HG03064 (cell line): ENCODE measurements around the gene RPS6KA5.
"Not testable (repeated sequence)": the region's sequence is repeated elsewhere in the genome, so short reads cannot be mapped to it uniquely, and the experiment has no call there.

Experiments used
- ATAC-seq: cut with Tn5 transposase; IDR thresholded peaks from one replicate; pipeline ENCODE4 v1.9.1; 2021; ENCODE audit warnings: low read depth; ENCODE audit not compliant: unreplicated experiment

The RPS6KA5 gene

GRCh38 chr14:90886297-90886815 lies 174.1 kb downstream of the RPS6KA5 start:
- no peak for ATAC-seq

DNA sequence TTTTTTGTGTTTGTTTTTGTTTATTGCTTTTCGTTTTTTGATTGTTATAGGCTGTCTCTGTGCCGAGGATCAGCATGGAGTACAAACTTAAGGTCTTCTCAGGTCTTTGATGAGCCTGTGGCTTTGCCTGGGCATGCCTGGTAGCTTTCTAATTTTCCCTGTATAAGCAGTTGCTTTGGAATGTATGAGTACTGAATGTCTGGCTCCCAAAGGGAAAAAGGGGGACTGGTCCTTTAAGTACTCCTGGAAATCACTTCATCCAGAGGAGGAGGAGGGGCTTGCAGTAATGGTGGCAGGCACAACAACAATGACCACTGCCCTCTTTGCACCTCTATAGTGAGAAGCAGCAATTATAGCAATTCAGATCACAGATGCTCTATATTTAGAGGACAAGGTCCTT lies 176.7 kb downstream of the RPS6KA5 start:
- no peak for ATAC-seq

DNA sequence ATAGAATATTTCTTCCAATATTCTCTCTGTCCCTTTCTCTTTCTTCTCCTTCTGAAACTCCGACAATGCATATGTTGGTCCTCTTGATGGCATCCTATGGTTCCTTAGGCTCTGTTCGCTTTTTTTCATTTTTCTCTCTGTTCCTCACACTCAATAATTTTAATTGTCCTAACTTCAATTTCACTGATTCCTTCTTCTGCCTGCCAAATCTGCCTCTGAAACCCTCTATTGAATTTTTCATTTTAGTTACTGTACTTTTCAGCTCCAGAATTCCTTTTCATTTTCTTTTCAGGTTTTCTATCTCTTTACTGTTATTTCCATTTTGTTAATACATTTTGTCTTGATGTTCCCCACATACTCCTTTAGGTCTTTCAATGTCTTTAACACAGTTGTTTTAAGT lies 177.2 kb downstream of the RPS6KA5 start:
- no peak for ATAC-seq

DNA sequence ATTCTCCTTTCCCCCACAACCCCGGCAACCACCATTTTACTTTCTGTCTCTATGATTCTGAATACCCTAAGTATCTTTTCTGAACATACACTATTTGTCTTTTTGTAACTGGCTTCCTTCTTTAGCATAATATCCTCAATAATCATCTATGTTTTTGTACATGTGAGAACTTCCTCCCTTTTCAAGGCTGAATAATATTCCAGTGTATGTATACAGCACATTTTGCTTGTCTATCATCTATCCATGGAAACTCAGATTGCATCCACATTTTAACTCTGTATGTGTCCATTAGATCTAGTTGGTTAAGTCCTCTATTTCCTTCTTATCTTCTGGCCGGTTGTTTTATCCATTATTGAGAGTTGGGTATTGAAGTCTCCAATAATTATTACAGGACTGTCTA lies 180.2 kb downstream of the RPS6KA5 start:
- no peak for ATAC-seq

DNA sequence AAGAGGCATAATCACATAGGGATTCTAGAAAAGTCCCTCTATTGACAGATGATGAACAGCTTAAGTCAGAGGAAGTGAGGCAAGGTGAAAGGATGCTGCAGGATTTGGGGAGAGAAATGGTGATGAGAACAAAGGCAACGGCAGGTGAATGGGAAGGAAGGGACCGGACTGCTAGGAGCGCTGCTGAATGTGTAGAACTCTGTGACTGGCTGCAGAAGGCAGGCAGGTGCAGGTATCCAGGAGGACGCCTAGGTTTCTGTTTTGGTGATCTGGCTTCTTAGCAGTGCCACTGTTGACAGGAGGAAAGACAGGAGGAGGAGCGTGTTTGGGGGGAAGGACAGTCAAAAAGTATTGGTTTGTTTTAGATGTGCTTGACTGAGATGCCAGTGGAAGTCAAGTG lies 185.8 kb downstream of the RPS6KA5 start:
- ATAC-seq: no peak

- no peak for ATAC-seq
Measured at GRCh38 chr14:90871605-90872233, 188.7 kb downstream of the RPS6KA5 start.

GRCh38 chr14:90870950-90871604 lies 189.4 kb downstream of the RPS6KA5 start:
- no peak for ATAC-seq

DNA sequence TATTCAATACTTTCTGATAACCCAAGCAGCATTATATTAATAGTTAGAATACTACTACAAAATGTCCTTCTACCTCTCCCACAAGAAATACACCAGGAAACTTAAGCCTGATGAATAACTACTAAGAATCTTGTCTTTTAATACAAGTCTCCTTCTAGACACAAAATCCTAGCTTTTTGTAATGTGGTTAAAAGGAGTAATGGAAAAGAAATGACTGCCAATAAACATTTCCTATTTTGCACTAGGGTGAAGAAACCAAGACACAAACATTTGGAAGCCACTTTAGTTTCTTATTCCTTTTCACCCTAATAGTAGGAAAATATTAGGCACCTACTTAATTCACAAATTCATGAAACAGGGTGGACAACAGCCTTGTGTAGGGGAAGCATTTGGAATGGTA lies 192.9 kb downstream of the RPS6KA5 start:
- no peak for ATAC-seq

DNA sequence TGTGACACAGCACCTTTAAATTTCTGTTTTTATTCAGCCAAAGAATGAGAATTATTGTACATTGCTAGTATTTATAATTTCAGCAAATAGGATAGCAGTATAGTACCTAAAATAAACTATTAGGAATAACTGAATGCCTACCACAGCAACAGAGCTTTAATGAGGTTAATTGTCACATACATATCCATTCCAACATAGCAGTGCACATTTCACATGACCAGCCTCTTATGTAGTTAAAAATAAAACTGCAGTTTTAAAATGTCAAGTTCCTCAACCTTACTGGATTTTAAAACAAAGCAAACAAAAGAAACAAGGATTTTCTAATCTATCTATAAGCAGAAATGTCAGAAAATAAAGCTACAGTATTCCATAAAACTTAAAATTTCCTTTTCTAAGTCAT lies 193.6 kb downstream of the RPS6KA5 start:
- no peak for ATAC-seq

DNA sequence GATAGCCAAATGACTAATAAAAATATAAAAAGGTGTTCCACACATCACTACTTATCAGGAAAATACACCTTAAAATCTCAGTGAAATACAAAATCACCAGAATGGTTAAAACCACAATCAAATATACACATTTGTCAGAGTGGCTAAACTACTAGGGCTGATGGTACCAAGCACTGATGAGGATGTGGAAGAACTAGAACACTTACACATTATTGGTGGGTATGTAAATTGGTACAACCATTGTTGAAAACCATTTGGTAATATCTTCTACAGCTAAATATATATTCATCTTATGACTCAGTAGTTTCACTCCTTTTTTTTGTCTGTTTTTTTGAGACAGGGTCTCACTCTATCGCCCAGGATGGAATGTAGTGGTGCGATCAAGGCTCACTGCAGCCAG lies 195.7 kb downstream of the RPS6KA5 start:
- ATAC-seq: no peak

DNA sequence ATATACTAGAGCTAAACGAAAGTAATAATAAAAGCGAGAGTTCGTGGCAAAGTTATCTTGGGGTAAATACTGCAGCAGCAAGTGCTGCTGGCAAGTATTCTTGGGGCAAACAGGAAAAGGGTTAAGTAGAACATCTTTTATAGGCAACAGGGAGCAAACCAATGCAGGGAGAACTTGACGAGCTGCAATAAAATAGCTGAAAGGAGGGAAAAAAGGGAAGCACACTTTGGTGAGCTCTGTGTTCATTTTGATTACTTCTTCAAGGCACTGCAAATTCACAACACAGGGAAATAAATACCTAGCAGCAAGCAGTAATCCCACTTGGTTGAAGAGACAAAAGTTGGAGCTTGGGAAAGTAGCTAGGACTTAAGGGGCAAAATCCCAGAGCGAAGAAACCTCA lies 201.9 kb downstream of the RPS6KA5 start:
- no peak for ATAC-seq

GRCh38 chr14:90857866-90858265 lies 202.6 kb downstream of the RPS6KA5 start:
- ATAC-seq: no peak

- ATAC-seq: not testable (repeated sequence)
Measured at GRCh38 chr14:90856115-90856514, 204.3 kb downstream of the RPS6KA5 start.

- no peak for ATAC-seq
Measured at GRCh38 chr14:90853116-90853515, 207.3 kb downstream of the RPS6KA5 start.

DNA sequence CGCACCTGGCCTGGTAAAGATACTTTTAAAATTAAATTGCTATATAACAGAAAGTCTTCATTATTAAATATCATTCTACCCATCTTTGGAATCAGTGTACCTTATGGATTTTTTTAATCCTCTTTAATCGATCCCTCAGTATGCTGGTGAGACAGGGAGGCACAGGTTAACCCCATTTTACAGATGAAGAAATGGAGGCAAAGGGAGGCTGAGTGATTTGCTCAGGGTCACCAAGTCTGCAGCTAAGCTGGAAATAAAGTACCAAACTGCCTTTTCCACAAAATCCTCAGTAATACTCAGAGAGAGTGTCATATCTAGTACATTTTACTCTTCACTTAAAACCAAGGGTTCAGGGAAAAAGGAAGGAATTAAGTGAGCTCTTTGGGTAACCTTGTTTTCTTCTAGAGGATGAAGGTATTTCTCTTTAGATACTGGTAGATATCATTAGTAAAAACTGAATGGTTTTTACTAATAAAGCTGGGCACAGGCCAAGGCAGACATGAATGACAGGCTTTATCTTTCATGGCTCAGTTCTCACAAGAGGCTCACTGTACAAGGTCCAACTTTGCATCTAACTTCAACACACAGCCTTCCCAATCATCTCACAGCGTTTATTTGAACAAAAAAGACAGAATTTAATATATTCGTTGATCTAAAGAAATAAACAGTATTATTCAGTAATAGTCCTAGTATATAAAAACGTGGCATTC lies 209.0 kb downstream of the RPS6KA5 start:
- ATAC-seq: no peak

DNA sequence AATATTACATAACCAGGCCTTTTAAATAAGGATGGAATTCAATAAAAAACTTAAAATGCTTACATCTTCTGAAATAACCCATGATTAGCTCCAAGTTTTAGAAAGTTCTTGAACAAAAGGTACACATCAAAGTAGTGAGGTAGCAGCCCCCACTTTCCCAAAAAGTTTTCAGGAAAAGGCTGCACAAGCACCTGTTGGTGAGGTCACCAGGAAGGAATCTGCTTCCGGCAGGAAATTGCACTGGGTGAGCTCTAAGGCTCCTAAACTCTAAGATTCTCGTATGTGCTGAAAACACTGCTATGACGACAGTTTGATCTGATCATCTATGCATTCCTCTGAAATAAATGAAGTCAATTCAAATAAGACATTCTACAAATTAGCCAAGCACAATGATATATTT lies 210.0 kb downstream of the RPS6KA5 start:
- ATAC-seq: no peak

DNA sequence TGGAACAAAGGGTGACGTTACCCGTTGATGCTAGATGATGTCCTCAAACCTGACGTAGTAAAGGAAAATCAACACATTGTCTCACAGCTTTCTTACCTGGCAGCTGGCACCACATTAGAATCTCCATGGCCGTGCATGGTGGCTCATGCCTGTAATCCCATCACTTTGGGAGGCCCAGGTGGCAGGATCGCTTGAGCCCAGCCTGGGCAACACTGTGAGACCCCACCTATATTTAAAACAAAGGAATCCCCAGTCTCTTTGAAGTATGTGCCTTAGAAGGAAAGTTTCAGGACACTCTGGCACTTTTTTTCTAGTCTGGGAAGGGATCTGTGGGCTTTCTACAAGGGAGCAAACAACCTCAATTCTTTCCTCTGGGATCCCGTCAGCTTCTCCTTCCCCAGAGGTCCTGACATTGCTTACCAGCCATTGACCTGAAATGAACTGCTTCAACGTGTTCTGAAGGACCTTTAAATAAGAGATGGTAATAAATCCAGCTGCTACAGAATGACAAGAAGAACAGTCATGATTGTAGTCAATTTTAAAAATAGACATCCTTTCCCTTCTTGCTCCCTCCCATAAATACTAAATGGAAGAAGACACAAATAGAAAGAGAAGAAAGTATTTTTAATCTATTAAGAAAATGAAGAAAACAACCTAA lies 210.5 kb downstream of the RPS6KA5 start:
- no peak for ATAC-seq

- no peak for ATAC-seq
Measured at GRCh38 chr14:90848944-90849731, 211.3 kb downstream of the RPS6KA5 start.

DNA sequence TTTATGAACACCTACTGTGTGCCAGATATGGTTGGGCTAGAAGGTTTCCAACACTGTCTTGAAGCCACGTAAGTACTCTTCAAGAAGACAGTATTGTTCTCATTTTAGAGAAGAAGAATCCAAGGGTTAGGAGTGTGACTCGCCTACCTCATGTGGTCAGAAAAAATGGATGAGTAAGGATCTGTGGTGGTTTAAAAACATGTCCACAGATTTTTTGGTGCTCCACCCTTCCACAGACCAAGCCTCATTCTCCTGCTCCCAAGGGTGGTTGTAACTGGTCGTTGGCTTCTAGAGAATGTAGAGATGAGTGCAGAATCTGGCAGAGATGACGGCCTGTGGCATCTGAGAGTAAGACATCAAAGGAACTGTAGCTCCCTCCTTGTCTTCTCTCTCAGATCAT lies 213.9 kb downstream of the RPS6KA5 start:
- no peak for ATAC-seq

GRCh38 chr14:90844321-90844720 lies 216.1 kb downstream of the RPS6KA5 start:
- ATAC-seq: no peak
